HG03025 (cell line): ENCODE measurements around the gene PRR36.
"Not testable (repeated sequence)": the region's sequence is repeated elsewhere in the genome, so short reads cannot be mapped to it uniquely, and the experiment has no call there.

ENCODE experiments used
- ATAC-seq: cut with Tn5 transposase; IDR thresholded peaks from one replicate; pipeline ENCODE4 v1.9.1; 2021; ENCODE audit warnings: mild to moderate bottlenecking, moderate library complexity; ENCODE audit not compliant: unreplicated experiment, low FRiP score

The PRR36 gene

GRCh38 chr19:7874076-7874896 is at the start of gene PRR36:
TSS of gene PRR36 (minus strand) at chr19:7874390. CDS start at chr19:7873689, 701 bp downstream.
- no peak for ATAC-seq

- no peak for ATAC-seq
These were observed 49.4 kb upstream of the PRR36 start for GRCh38 chr19:7923295-7924191.

- ATAC-seq: no peak
These were observed 48.6 kb upstream of the PRR36 start for GRCh38 chr19:7922836-7923195.

GRCh38 chr19:7921967-7922835 is 48.0 kb upstream of the PRR36 start:
- ATAC-seq: no peak

GRCh38 chr19:7921302-7921966 is 47.2 kb upstream of the PRR36 start:
- no peak for ATAC-seq

- ATAC-seq: peak; percentile 18
These were observed 46.5 kb upstream of the PRR36 start for GRCh38 chr19:7920519-7921301.

GRCh38 chr19:7919610-7920518 is 45.7 kb upstream of the PRR36 start, which contains the start of gene SNAPC2:
TSS of gene SNAPC2 (plus strand) at chr19:7920338. CDS start at chr19:7920367, 29 bp downstream.
- peak; percentile 35 for ATAC-seq

- no peak for ATAC-seq
These were observed 44.6 kb upstream of the PRR36 start for GRCh38 chr19:7918615-7919421.

- ATAC-seq: not testable (repeated sequence)
These were observed 43.9 kb upstream of the PRR36 start for GRCh38 chr19:7918062-7918614.

GRCh38 chr19:7917267-7918061 is 43.3 kb upstream of the PRR36 start:
- no peak for ATAC-seq

- no peak for ATAC-seq
These were observed 42.7 kb upstream of the PRR36 start for GRCh38 chr19:7916955-7917266.

GRCh38 chr19:7916103-7916954 is 42.1 kb upstream of the PRR36 start:
- no peak for ATAC-seq

GRCh38 chr19:7915250-7916102 is 41.3 kb upstream of the PRR36 start:
- no peak for ATAC-seq

- ATAC-seq: no peak
These were observed 40.4 kb upstream of the PRR36 start, which contains the start of gene TGFBR3L for GRCh38 chr19:7914598-7915045. TSS of gene TGFBR3L (plus strand) at chr19:7914830.
